Measurements from ENCODE around the gene C1QTNF8.

C1QTNF8 gene

DNA sequence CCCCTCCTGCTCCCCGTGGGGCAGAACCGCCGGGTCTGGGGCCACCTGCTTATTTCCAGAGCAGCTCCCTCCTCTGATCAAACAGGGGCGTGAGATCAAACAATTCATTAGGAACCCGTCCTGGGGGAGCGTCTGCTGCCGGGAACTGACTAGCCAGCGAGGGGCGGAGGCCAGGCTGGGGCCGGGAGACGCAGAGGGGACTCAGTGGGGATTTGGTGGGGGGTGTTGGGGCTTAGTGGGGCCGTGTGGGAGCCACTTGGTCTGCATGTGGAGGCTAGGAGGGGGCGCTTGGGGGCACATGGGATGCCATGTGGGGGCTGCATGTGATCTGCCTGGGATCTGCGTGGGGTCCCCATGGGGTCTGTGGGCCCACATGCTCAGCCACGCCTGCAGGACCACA is 36.4 kb upstream of the C1QTNF8 start (continued):
- TF ChIP-seq ZNF521 (tag by site-specific recombination; IDR thresholded peaks at IDR 0.05) (no peak), ZNF529 (tag by site-specific recombination; IDR thresholded peaks at IDR 0.05; ENCODE audit: insufficient replicate concordance) (no peak)

DNA sequence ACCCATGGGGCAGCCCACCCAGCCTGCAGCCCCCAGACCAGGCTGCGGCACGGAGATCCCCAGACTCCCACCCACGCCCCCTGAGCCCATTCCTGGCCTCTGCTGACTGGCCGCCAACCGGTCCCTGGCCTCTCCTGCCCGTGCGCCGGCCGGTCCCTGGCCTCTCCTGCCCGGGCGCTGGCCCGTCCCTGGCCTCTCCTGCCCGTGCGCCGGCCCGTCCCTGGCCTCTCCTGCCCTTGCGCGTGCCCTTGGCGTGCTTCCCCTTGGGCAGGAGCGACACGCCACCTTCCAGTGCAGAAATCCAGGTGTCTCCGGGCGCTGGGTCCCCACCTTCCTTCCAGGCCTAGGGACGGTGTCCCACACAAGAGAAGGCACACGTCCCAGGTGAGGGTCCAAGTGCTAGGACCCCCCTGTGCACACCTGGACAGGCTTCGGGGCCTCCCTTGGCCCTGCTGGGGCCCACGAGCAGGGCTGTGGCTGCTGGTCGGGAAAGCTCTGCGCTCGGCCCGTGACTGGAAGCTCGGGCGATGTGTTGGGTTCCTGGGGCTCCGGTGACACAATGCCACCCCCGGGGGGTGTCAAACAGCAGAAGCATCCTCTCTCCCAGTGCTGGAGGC is 35.4 kb upstream of the C1QTNF8 start:
- TF ChIP-seq ZNF274 (IDR thresholded peaks at IDR 0.05; ENCODE audit: low read length) (no peak), ZNF274 (tag by site-specific recombination; IDR thresholded peaks at IDR 0.05; ENCODE audit: borderline replicate concordance) (no peak), ZNF677 (tag by site-specific recombination; IDR thresholded peaks at IDR 0.05) (no peak), ZNF354C (tag by site-specific recombination; IDR thresholded peaks at IDR 0.05; ENCODE audit: borderline replicate concordance, low read depth) (no peak), ZNF350 (tag by site-specific recombination; IDR thresholded peaks at IDR 0.05) (no peak), IKZF3 (tag by site-specific recombination; IDR thresholded peaks at IDR 0.05) (no peak), ZNF37A (tag by site-specific recombination; IDR thresholded peaks at IDR 0.05) (no peak), ZNF510 (tag by site-specific recombination; IDR thresholded peaks at IDR 0.05; ENCODE audit: insufficient replicate concordance) (no peak), ZBTB21 (tag by site-specific recombination; IDR thresholded peaks at IDR 0.05) (no peak), TCF7L2 (IDR thresholded peaks at IDR 0.05; ENCODE audit: borderline replicate concordance, low read depth, low read length) (no peak), ZNF132 (tag by site-specific recombination; IDR thresholded peaks at IDR 0.05; ENCODE audit: borderline replicate concordance) (no peak), ZNF169 (tag by site-specific recombination; IDR thresholded peaks at IDR 0.05) (no peak)
- TF ChIP-seq, protein P1, sequence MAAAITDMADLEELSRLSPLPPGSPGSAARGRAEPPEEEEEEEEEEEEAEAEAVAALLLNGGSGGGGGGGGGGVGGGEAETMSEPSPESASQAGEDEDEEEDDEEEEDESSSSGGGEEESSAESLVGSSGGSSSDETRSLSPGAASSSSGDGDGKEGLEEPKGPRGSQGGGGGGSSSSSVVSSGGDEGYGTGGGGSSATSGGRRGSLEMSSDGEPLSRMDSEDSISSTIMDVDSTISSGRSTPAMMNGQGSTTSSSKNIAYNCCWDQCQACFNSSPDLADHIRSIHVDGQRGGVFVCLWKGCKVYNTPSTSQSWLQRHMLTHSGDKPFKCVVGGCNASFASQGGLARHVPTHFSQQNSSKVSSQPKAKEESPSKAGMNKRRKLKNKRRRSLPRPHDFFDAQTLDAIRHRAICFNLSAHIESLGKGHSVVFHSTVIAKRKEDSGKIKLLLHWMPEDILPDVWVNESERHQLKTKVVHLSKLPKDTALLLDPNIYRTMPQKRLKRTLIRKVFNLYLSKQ (tag by site-specific recombination; IDR thresholded peaks at IDR 0.05; ENCODE audit: borderline replicate concordance), result no peak
- no peaks in the 10 kb centered on the region for H3K36me3 ChIP-seq (ENCODE audit: control insufficient read depth in 2 of 2, insufficient read depth in 1 of 2, low read length in 2 of 2)
- H3K27ac ChIP-seq (ENCODE audit: extremely low read depth, low read depth, low read length), result no peak overlapping the region
- no peak overlapping the region for H3K4me3 ChIP-seq (ENCODE audit: low read depth, low read length)
- POLR2A ChIA-PET, result no interaction called here
- H3K9me3 ChIP-seq (ENCODE audit: control insufficient read depth, insufficient read depth, low read depth, low read length), result no peaks in the 10 kb centered on the region
- H3K4me1 ChIP-seq (ENCODE audit: control insufficient read depth, insufficient read depth, low read length), result no peaks in the 10 kb centered on the region
- CTCF ChIA-PET, result interaction anchor here (0.5 to 0.7 kb wide), 3 partner anchors 61 to 896 kb away, joined by 3 read pairs; no protein-coding TSS in a partner anchor

DNA sequence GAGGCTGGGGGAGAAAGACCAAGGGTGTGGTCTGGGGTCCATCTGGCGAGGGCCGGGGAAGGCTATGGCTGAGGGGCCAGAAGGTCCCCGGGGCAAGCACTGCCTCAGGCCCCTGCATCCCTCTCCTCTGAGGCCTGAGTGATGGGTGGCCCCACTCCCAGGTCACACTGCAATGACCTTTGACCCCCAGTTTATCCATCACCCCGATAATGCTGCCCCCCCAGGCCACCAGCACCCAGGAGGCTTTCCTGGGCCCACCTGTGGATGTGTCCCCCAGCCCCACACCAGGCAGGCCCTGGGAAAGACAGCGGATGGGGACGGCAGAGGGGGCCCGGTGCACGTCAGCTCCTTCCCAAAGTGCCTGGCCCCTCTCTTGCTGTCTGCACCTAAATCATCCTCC is 34.3 kb upstream of the C1QTNF8 start:
- H3K27ac ChIP-seq (ENCODE audit: extremely low read depth, low read depth, low read length), result no peak overlapping the region
- H3K4me1 ChIP-seq (ENCODE audit: control insufficient read depth, insufficient read depth, low read length), result no peaks in the 10 kb centered on the region
- H3K9me3 ChIP-seq (ENCODE audit: control insufficient read depth, insufficient read depth, low read depth, low read length), result no peaks in the 10 kb centered on the region
- ChIA-PET POLR2A (no interaction called here), CTCF (interaction anchor here (0.5 to 0.8 kb wide), 3 partner anchors 24 to 325 kb away, joined by 3 to 4 read pairs (median 3); no protein-coding TSS in a partner anchor)
- H3K4me3 ChIP-seq (ENCODE audit: low read depth, low read length), result no peak overlapping the region
- H3K36me3 ChIP-seq (ENCODE audit: control insufficient read depth in 2 of 2, insufficient read depth in 1 of 2, low read length in 2 of 2), result no peaks in the 10 kb centered on the region
- peak; percentile 83 for TF ChIP-seq BCL11B (tag by site-specific recombination; IDR thresholded peaks at IDR 0.05; ENCODE audit: low read depth)
- TF ChIP-seq, protein P2, sequence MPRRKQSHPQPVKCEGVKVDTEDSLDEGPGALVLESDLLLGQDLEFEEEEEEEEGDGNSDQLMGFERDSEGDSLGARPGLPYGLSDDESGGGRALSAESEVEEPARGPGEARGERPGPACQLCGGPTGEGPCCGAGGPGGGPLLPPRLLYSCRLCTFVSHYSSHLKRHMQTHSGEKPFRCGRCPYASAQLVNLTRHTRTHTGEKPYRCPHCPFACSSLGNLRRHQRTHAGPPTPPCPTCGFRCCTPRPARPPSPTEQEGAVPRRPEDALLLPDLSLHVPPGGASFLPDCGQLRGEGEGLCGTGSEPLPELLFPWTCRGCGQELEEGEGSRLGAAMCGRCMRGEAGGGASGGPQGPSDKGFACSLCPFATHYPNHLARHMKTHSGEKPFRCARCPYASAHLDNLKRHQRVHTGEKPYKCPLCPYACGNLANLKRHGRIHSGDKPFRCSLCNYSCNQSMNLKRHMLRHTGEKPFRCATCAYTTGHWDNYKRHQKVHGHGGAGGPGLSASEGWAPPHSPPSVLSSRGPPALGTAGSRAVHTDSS (tag by site-specific recombination; IDR thresholded peaks at IDR 0.05), result no peak
